Activated naive CD8-positive, alpha-beta T cell treated with anti-CD3 and anti-CD28 coated beads for 36 hours (primary cell): ENCODE data around the gene TNFRSF21. TPM values are rescaled to one million over a fixed set of nuclear protein-coding genes. Genes with fewer than 3 reads are reported as not detected.

Experiments
- DNase-seq: peaks from one replicate; pipeline ENCODE4 v3.0.0; 2021
- H3K27ac Mint-ChIP-seq: one replicate; pipeline ENCODE4 v1.8.0; 2022; ENCODE audit warnings: mild to moderate bottlenecking, moderate library complexity, mixed read lengths
- H3K27me3 Mint-ChIP-seq: one replicate; pipeline ENCODE4 v1.8.0; 2022; ENCODE audit warnings: mild to moderate bottlenecking, mixed read lengths
- H3K36me3 Mint-ChIP-seq: one replicate; pipeline ENCODE4 v1.8.0; 2021; ENCODE audit warnings: mild to moderate bottlenecking, mixed read lengths
- H3K4me1 Mint-ChIP-seq: one replicate; pipeline ENCODE4 v1.8.0; 2021; ENCODE audit warnings: mixed read lengths
- H3K4me3 Mint-ChIP-seq: one replicate; pipeline ENCODE4 v1.8.0; 2022; ENCODE audit warnings: mild to moderate bottlenecking, moderate library complexity, mixed read lengths
- H3K9me3 Mint-ChIP-seq: one replicate; pipeline ENCODE4 v1.8.0; 2022; ENCODE audit warnings: mixed read lengths
- total RNA-seq, 2 experiments: library from RNA; stranded (reverse); gene quantifications; one replicate each; pipeline ENCODE4 v1.2.3, GENCODE V29; 2021

Gene TNFRSF21
- total RNA-seq = 1 to 10 TPM; 3.1 to 3.7 TPM

GRCh38 chr6:47309291-47310130 lies at the start of gene TNFRSF21:
Gene TNFRSF21, minus strand, starts transcription at chr6:47309905. Its CDS starts 394 bp downstream, at chr6:47309511.
- Mint-ChIP-seq H3K36me3 (no peaks in the 10 kb centered on the region), H3K4me1 (peaks cover 13% of the 10 kb centered on the region), H3K27me3 (peaks cover 58% of the 10 kb centered on the region), H3K9me3 (no peaks in the 10 kb centered on the region), H3K4me3 (peak within 1 kb of the TSS; percentile 75), H3K27ac (peak within 1 kb of the TSS; percentile 48)
- peak; percentile 88 for DNase-seq

- peaks cover 14% of the 10 kb centered on the region for H3K27me3 Mint-ChIP-seq
- peaks cover 4% of the 10 kb centered on the region for H3K4me1 Mint-ChIP-seq
- no peak overlapping the region for H3K27ac Mint-ChIP-seq
- H3K9me3 Mint-ChIP-seq = no peaks in the 10 kb centered on the region
- no peak overlapping the region for H3K4me3 Mint-ChIP-seq
- DNase-seq = no peak
- H3K36me3 Mint-ChIP-seq = no peaks in the 10 kb centered on the region
These were observed 48.9 kb upstream of the TNFRSF21 start for GRCh38 chr6:47358440-47359225.

- no peak overlapping the region for H3K4me3 Mint-ChIP-seq
These were observed 48.1 kb upstream of the TNFRSF21 start for GRCh38 chr6:47357827-47358226.

GRCh38 chr6:47355496-47355895 lies 45.8 kb upstream of the TNFRSF21 start:
- H3K36me3 Mint-ChIP-seq = no peaks in the 10 kb centered on the region
- no peaks in the 10 kb centered on the region for H3K9me3 Mint-ChIP-seq

More at GRCh38 chr6:47357827-47358226, 48.1 kb upstream of the TNFRSF21 start:
- Mint-ChIP-seq H3K4me1 (peaks cover 4% of the 10 kb centered on the region), H3K9me3 (no peaks in the 10 kb centered on the region), H3K27ac (no peak overlapping the region), H3K27me3 (peaks cover 14% of the 10 kb centered on the region), H3K36me3 (no peaks in the 10 kb centered on the region)
- DNase-seq = no peak

GRCh38 chr6:47353871-47354270 lies 44.2 kb upstream of the TNFRSF21 start:
- Mint-ChIP-seq H3K4me3 (no peak overlapping the region), H3K36me3 (no peaks in the 10 kb centered on the region), H3K27ac (no peak overlapping the region), H3K4me1 (peaks cover 4% of the 10 kb centered on the region), H3K9me3 (no peaks in the 10 kb centered on the region), H3K27me3 (peaks cover 14% of the 10 kb centered on the region)
- DNase-seq = no peak

More at GRCh38 chr6:47355496-47355895, 45.8 kb upstream of the TNFRSF21 start:
- H3K27me3 Mint-ChIP-seq = peaks cover 14% of the 10 kb centered on the region
- DNase-seq = no peak
- peaks cover 4% of the 10 kb centered on the region for H3K4me1 Mint-ChIP-seq
- H3K27ac Mint-ChIP-seq = no peak overlapping the region
- H3K4me3 Mint-ChIP-seq = no peak overlapping the region

- no peak overlapping the region for H3K4me3 Mint-ChIP-seq
- no peaks in the 10 kb centered on the region for H3K9me3 Mint-ChIP-seq
- H3K4me1 Mint-ChIP-seq = peaks cover 3% of the 10 kb centered on the region
- H3K36me3 Mint-ChIP-seq = no peaks in the 10 kb centered on the region
- no peak for DNase-seq
- H3K27ac Mint-ChIP-seq = no peak overlapping the region
- H3K27me3 Mint-ChIP-seq = peaks cover 7% of the 10 kb centered on the region
These were observed 43.3 kb upstream of the TNFRSF21 start for GRCh38 chr6:47352966-47353365.

- no peaks in the 10 kb centered on the region for H3K9me3 Mint-ChIP-seq
- no peak overlapping the region for H3K27ac Mint-ChIP-seq
- H3K36me3 Mint-ChIP-seq = no peaks in the 10 kb centered on the region
- H3K4me1 Mint-ChIP-seq = no peaks in the 10 kb centered on the region
- DNase-seq = no peak
- no peak overlapping the region for H3K4me3 Mint-ChIP-seq
- H3K27me3 Mint-ChIP-seq = peaks cover 4% of the 10 kb centered on the region
These were observed 42.7 kb upstream of the TNFRSF21 start for GRCh38 chr6:47352194-47352920.

- no peak for DNase-seq
- H3K4me3 Mint-ChIP-seq = no peak overlapping the region
- no peaks in the 10 kb centered on the region for H3K36me3 Mint-ChIP-seq
- no peaks in the 10 kb centered on the region for H3K9me3 Mint-ChIP-seq
- no peaks in the 10 kb centered on the region for H3K4me1 Mint-ChIP-seq
- H3K27ac Mint-ChIP-seq = no peak overlapping the region
- peaks cover 8% of the 10 kb centered on the region for H3K27me3 Mint-ChIP-seq
These were observed 41.9 kb upstream of the TNFRSF21 start for GRCh38 chr6:47351621-47352020.

- Mint-ChIP-seq H3K9me3 (no peaks in the 10 kb centered on the region), H3K27me3 (peaks cover 8% of the 10 kb centered on the region), H3K4me3 (no peak overlapping the region), H3K4me1 (no peaks in the 10 kb centered on the region), H3K36me3 (no peaks in the 10 kb centered on the region), H3K27ac (no peak overlapping the region)
- no peak for DNase-seq
These were observed 40.2 kb upstream of the TNFRSF21 start for GRCh38 chr6:47349931-47350330.

GRCh38 chr6:47348316-47348863 lies 38.7 kb upstream of the TNFRSF21 start:
- DNase-seq = no peak
- Mint-ChIP-seq H3K4me1 (no peaks in the 10 kb centered on the region), H3K27ac (no peak overlapping the region), H3K9me3 (no peaks in the 10 kb centered on the region), H3K4me3 (no peak overlapping the region), H3K36me3 (no peaks in the 10 kb centered on the region), H3K27me3 (peaks cover 8% of the 10 kb centered on the region)

GRCh38 chr6:47345761-47346160 lies 36.1 kb upstream of the TNFRSF21 start:
- H3K4me3 Mint-ChIP-seq = no peak overlapping the region
- DNase-seq = no peak
- no peaks in the 10 kb centered on the region for H3K9me3 Mint-ChIP-seq
- no peaks in the 10 kb centered on the region for H3K4me1 Mint-ChIP-seq
- no peak overlapping the region for H3K27ac Mint-ChIP-seq
- no peaks in the 10 kb centered on the region for H3K36me3 Mint-ChIP-seq
- H3K27me3 Mint-ChIP-seq = peaks cover 8% of the 10 kb centered on the region

GRCh38 chr6:47344022-47344421 lies 34.3 kb upstream of the TNFRSF21 start:
- no peaks in the 10 kb centered on the region for H3K4me1 Mint-ChIP-seq
- H3K4me3 Mint-ChIP-seq = no peak overlapping the region
- H3K36me3 Mint-ChIP-seq = no peaks in the 10 kb centered on the region
- no peak for DNase-seq
- no peak overlapping the region for H3K27ac Mint-ChIP-seq
- H3K27me3 Mint-ChIP-seq = peaks cover 4% of the 10 kb centered on the region
- no peaks in the 10 kb centered on the region for H3K9me3 Mint-ChIP-seq

- Mint-ChIP-seq H3K27ac (no peak overlapping the region), H3K27me3 (peaks cover 4% of the 10 kb centered on the region), H3K9me3 (no peaks in the 10 kb centered on the region), H3K4me1 (no peaks in the 10 kb centered on the region), H3K36me3 (no peaks in the 10 kb centered on the region), H3K4me3 (no peak overlapping the region)
- DNase-seq = no peak
These were observed 33.9 kb upstream of the TNFRSF21 start for GRCh38 chr6:47343600-47343999.

- H3K4me3 Mint-ChIP-seq = no peak overlapping the region
These were observed 33.1 kb upstream of the TNFRSF21 start for GRCh38 chr6:47342824-47343223.

GRCh38 chr6:47337519-47337918 lies 27.8 kb upstream of the TNFRSF21 start:
- H3K27me3 Mint-ChIP-seq = peaks cover 5% of the 10 kb centered on the region
- no peaks in the 10 kb centered on the region for H3K4me1 Mint-ChIP-seq
- no peak for DNase-seq
- H3K4me3 Mint-ChIP-seq = no peak overlapping the region
- H3K27ac Mint-ChIP-seq = no peak overlapping the region
- peaks cover 2% of the 10 kb centered on the region for H3K36me3 Mint-ChIP-seq
- peaks cover 4% of the 10 kb centered on the region for H3K9me3 Mint-ChIP-seq

More at GRCh38 chr6:47342824-47343223, 33.1 kb upstream of the TNFRSF21 start:
- peaks cover 4% of the 10 kb centered on the region for H3K27me3 Mint-ChIP-seq
- no peaks in the 10 kb centered on the region for H3K36me3 Mint-ChIP-seq
- no peak overlapping the region for H3K27ac Mint-ChIP-seq
- DNase-seq = no peak
- H3K4me1 Mint-ChIP-seq = no peaks in the 10 kb centered on the region
- no peaks in the 10 kb centered on the region for H3K9me3 Mint-ChIP-seq
